ENCODE data around the gene CDC42BPB. TPM values are rescaled to one million over a fixed set of nuclear protein-coding genes. Genes with fewer than 3 reads are reported as not detected.

CDC42BPB gene
- total RNA-seq, 1 experiment from 2014 or later = 103 TPM

DNA sequence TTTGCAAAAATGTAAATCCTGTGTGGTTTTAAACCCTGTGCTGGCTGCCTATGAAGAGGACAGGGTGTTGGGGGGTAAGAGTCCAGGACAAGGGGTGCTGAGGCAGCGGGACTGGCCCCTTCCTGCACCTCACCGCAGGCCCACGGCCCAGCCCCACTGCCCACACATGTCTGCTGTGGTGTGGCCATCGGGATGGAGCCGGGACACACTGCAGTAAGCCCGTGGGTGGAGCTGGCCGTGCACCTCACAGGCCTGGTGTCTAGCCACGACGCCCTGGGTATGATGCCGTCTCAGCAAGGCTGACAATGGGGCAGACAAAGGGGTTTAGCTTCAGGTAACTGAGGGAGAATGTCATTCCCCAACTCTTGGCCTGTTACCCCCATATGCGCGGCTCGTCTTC lies 115.3 kb downstream of the CDC42BPB start:
- no peaks in the 10 kb centered on the region for H3K27me3 ChIP-seq (ENCODE audit: insufficient read depth, low read length)
- no peaks in the 10 kb centered on the region for H3K79me2 ChIP-seq (ENCODE audit: insufficient read depth, low read length)
- no peak overlapping the region for H2BK120ac ChIP-seq (ENCODE audit: low read depth, low read length, poor library complexity, severe bottlenecking)
- H3K14ac ChIP-seq (ENCODE audit: insufficient read depth, low read length) = no peak overlapping the region
- no peak overlapping the region for H2BK5ac ChIP-seq (ENCODE audit: insufficient read length, low read length)
- no peak overlapping the region for H3K18ac ChIP-seq (ENCODE audit: insufficient read length, low read depth, low read length)
- Mint-ChIP-seq H3K4me1 (no peaks in the 10 kb centered on the region), H3K27me3 (ENCODE audit: low read depth) (no peaks in the 10 kb centered on the region), H3K27ac (no peak overlapping the region), H3K36me3 (ENCODE audit: insufficient read depth in 1 of 3, low read depth in 3 of 3) (peaks cover 32 to 87% (median 72%) of the 10 kb centered on the region in 3 experiments), H3K4me3 (no peak overlapping the region), H3K9me3 (no peaks in the 10 kb centered on the region)
- no peak overlapping the region for H2AFZ ChIP-seq (ENCODE audit: low read length)
- no CpG with 5 or more reads among the region's 13 CpGs for WGBS (ENCODE audit: extremely low coverage, insufficient read length, low lambda C conversion rate)
- TF ChIP-seq, protein P1, sequence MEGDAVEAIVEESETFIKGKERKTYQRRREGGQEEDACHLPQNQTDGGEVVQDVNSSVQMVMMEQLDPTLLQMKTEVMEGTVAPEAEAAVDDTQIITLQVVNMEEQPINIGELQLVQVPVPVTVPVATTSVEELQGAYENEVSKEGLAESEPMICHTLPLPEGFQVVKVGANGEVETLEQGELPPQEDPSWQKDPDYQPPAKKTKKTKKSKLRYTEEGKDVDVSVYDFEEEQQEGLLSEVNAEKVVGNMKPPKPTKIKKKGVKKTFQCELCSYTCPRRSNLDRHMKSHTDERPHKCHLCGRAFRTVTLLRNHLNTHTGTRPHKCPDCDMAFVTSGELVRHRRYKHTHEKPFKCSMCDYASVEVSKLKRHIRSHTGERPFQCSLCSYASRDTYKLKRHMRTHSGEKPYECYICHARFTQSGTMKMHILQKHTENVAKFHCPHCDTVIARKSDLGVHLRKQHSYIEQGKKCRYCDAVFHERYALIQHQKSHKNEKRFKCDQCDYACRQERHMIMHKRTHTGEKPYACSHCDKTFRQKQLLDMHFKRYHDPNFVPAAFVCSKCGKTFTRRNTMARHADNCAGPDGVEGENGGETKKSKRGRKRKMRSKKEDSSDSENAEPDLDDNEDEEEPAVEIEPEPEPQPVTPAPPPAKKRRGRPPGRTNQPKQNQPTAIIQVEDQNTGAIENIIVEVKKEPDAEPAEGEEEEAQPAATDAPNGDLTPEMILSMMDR (conservative IDR thresholded peaks at IDR 0.05) = no peak
- H2BK12ac ChIP-seq (ENCODE audit: insufficient read length, low read depth, low read length) = no peak overlapping the region
- H3K56ac ChIP-seq (ENCODE audit: insufficient read length, low read depth, low read length) = no peak overlapping the region
- no peaks in the 10 kb centered on the region for H3K4me1 ChIP-seq (ENCODE audit: insufficient read depth, low read length)
- no peak overlapping the region for H4K91ac ChIP-seq (ENCODE audit: insufficient read length, low read depth, low read length)
- H3K4me2 ChIP-seq (ENCODE audit: insufficient read depth, insufficient read length, low read length) = no peak overlapping the region
- no peak overlapping the region for H2AK5ac ChIP-seq (ENCODE audit: insufficient read length, low read length)
- no peaks in the 10 kb centered on the region for H3K23me2 ChIP-seq (ENCODE audit: insufficient read length, low read depth, low read length, poor library complexity, severe bottlenecking)
- no peak for DNase-seq
- H3K9ac ChIP-seq (ENCODE audit: extremely low read depth, insufficient read length, low read length) = no peak overlapping the region
- no peaks in the 10 kb centered on the region for H4K20me1 ChIP-seq (ENCODE audit: control insufficient read depth, insufficient read depth, insufficient read length)
- no peak overlapping the region for H3T11ph ChIP-seq (ENCODE audit: low read length)
- H4K8ac ChIP-seq (replicated peaks; ENCODE audit: insufficient read length, low read depth, low read length) = no peak overlapping the region
- no peak overlapping the region for H3K4ac ChIP-seq (ENCODE audit: low read depth, low read length)
- no peak overlapping the region for H3K23ac ChIP-seq (ENCODE audit: insufficient read length, low read depth, low read length)
- H3K9me3 ChIP-seq (ENCODE audit: control insufficient read depth, low read depth, low read length) = no peaks in the 10 kb centered on the region
- H3K79me1 ChIP-seq (ENCODE audit: insufficient read depth, low read depth, low read length, poor library complexity, severe bottlenecking) = no peaks in the 10 kb centered on the region
- no peak overlapping the region for H3K27ac ChIP-seq (ENCODE audit: insufficient read length, low read depth, low read length)
- H2BK20ac ChIP-seq (ENCODE audit: low read depth, low read length, poor library complexity, severe bottlenecking) = no peak overlapping the region
- H4K5ac ChIP-seq (ENCODE audit: insufficient read length, low read depth, low read length) = no peak overlapping the region
- no peak overlapping the region for H2BK15ac ChIP-seq (ENCODE audit: low read depth, low read length)

Data from H9 (cell line).